K562 (cell line): ENCODE data around the gene F2. TPM values are rescaled to one million over a fixed set of nuclear protein-coding genes. Genes with fewer than 3 reads are reported as not detected.

Source experiments
- ATAC-seq: fragments of 200-7000 bp; cut with Tn5 transposase; 3 replicates; pipeline ENCODE4 v1.9.1; 2020; ENCODE audit warnings: moderate library complexity
- BruUV-seq: library from RNA; stranded (reverse); fragments of 400-500 nt; replicated peaks from 2 replicates; lab custom pipeline; 2021; lab: Mats Ljungman, UMichigan
- CTCF ChIA-PET: fragments of 300-600 bp; formaldehyde crosslinking; extraction: SDS; loops from one replicate; lab custom pipeline; 2021; ENCODE audit warnings: low intra/inter-chr PET ratio; lab: Yijun Ruan, JAX
- POLR2A ChIA-PET: fragments of 300-600, 350-650 bp; sonication (Branson Sonifier 250); formaldehyde crosslinking; extraction: SDS; loops from one replicate; lab custom pipeline; 2021; ENCODE audit warnings: antibody characterized with exemption, inconsistent platforms; lab: Yijun Ruan, JAX
- DNase-seq, 4 experiments: peaks; one replicate each; pipeline versions ENCODE4 v3.0.0 to v3.0.0-alpha.2; 2011 to 2018; ENCODE audit warnings: low spot score in 3 of 4, mixed read lengths in 3 of 4; ENCODE audit errors: extremely low read depth in 1 of 4
- FAIRE-seq: peaks from 2 replicates; lab custom pipeline; 2011; peaks lifted over from hg19 to GRCh38; lab: Jason Lieb, UNC
- H2AFZ ChIP-seq: 2 replicates; pipeline ENCODE4 v1.6.0; 2011; ENCODE audit warnings: low read depth, low read length, control low read depth, inconsistent platforms
- H3K27ac ChIP-seq: fragments of 200-600 bp; 3 replicates; pipeline ENCODE4 v1.8.0; 2011; ENCODE audit warnings: low read depth, mild to moderate bottlenecking, control low read depth, inconsistent platforms, low read length, moderate library complexity, mixed read lengths; ENCODE audit errors: extremely low read depth
- H3K27me3 ChIP-seq, 2 experiments: fragments of 300-600 bp in 1 of 2; 2 replicates in 1 of 2; 3 replicates in 1 of 2; pipeline versions ENCODE4 v1.6.0 to v1.8.0; 2011; ENCODE audit warnings: inconsistent platforms in 2 of 2, low read length in 2 of 2, mild to moderate bottlenecking in 1 of 2, mixed read lengths in 1 of 2, moderate library complexity in 1 of 2; ENCODE audit not compliant: control insufficient read depth in 2 of 2, insufficient read depth in 2 of 2
- H3K36me3 ChIP-seq: fragments of 300-600 bp; 3 replicates; pipeline ENCODE4 v1.8.0; 2011; ENCODE audit warnings: mild to moderate bottlenecking, low read length, inconsistent platforms; ENCODE audit not compliant: control insufficient read depth, insufficient read depth
- H3K4me1 ChIP-seq, 2 experiments: fragments of 200-600 bp in 1 of 2; replicated peaks in 1 of 2; 2 replicates in 1 of 2; 3 replicates in 1 of 2; pipeline versions ENCODE4 v1.5.1 to v1.8.0; 2011; ENCODE audit warnings: inconsistent platforms in 2 of 2, low read length in 2 of 2, mild to moderate bottlenecking in 1 of 2, mixed read lengths in 1 of 2, moderate library complexity in 1 of 2; ENCODE audit not compliant: control insufficient read depth in 2 of 2, insufficient read depth in 2 of 2
- H3K4me2 ChIP-seq: 2 replicates; pipeline ENCODE4 v1.6.1; 2011; ENCODE audit warnings: low read length, control low read depth, inconsistent platforms, mixed read lengths; ENCODE audit not compliant: insufficient read depth
- H3K4me3 ChIP-seq: fragments of 200-600 bp; sonication (generic), shearing (Covaris generic); 2 replicates; pipeline ENCODE4 v1.5.1; 2016; ENCODE audit warnings: control low read depth, inconsistent platforms
- H3K79me2 ChIP-seq: fragments of 200-600 bp; 3 replicates; pipeline ENCODE4 v1.8.0; 2011; ENCODE audit warnings: low read length, inconsistent platforms; ENCODE audit not compliant: control insufficient read depth, insufficient read depth
- H3K9ac ChIP-seq, 2 experiments: 2 replicates each; pipeline versions ENCODE4 v1.6.0 to v1.6.1; 2011; ENCODE audit warnings: low read depth in 2 of 2, low read length in 2 of 2, control low read depth in 1 of 2, inconsistent platforms in 1 of 2, mild to moderate bottlenecking in 1 of 2, mixed read lengths in 1 of 2; ENCODE audit not compliant: insufficient read depth in 1 of 2
- H3K9me1 ChIP-seq: one replicate; pipeline ENCODE4 v1.6.0; 2011; ENCODE audit warnings: inconsistent platforms, mild to moderate bottlenecking, low read length, moderate library complexity; ENCODE audit not compliant: control insufficient read depth, insufficient read depth
- H3K9me3 ChIP-seq: replicated peaks from 2 replicates; pipeline ENCODE4 v1.5.1; 2011; ENCODE audit warnings: low read depth, low read length, inconsistent platforms; ENCODE audit not compliant: control insufficient read depth, insufficient read depth
- H4K20me1 ChIP-seq: replicated peaks from 2 replicates; pipeline ENCODE4 v1.6.1; 2011; ENCODE audit warnings: low read length, inconsistent platforms, mixed read lengths; ENCODE audit not compliant: control insufficient read depth, insufficient read depth
- FOXP1 ChIP-seq: sonication (generic); formaldehyde crosslinking; IDR thresholded peaks from 2 replicates; pipeline ENCODE4 v1.8.0; 2022; ENCODE audit warnings: mild to moderate bottlenecking, missing genetic modification reagents
- POLR2G ChIP-seq: fragments of 200-400 bp; formaldehyde crosslinking; IDR thresholded peaks from 2 replicates; pipeline ENCODE4 v1.6.1; 2017; ENCODE audit warnings: low read depth, mild to moderate bottlenecking, antibody characterized with exemption, low read length, moderate library complexity
- RBM17 ChIP-seq: fragments of 200-400 bp; formaldehyde crosslinking; IDR thresholded peaks from 2 replicates; pipeline ENCODE4 v1.6.1; 2017; ENCODE audit warnings: low read depth, mild to moderate bottlenecking, low read length, borderline replicate concordance
- ZNF175 ChIP-seq: fragments of 200-800 bp; sonication (Bioruptor generic); IDR thresholded peaks from 2 replicates; pipeline ENCODE4 v1.6.1; 2016; ENCODE audit warnings: low read depth, mild to moderate bottlenecking, missing genetic modification characterization, missing compliant biosample characterization
- ZNF24 ChIP-seq: fragments of 450-650 bp; IDR thresholded peaks from 2 replicates; pipeline ENCODE4 v1.6.1; 2016
- WGBS: fragments of 100-300 bp; shearing (Covaris generic); methylation state at CpG from one replicate; pipeline ENCODE4 v1.1.6; 2016; ENCODE audit warnings: low coverage, mixed read lengths; ENCODE audit not compliant: insufficient coverage; ENCODE audit errors: missing lambda C conversion rate; 5-methylcytosine and 5-hydroxymethylcytosine counted together
- in situ Hi-C: fragments of 300-500 bp; cut with MboI; formaldehyde crosslinking; loops from 4 replicates; pipeline ENCODE4 v1.15.0; 2018; ENCODE audit warnings: inconsistent platforms, mixed read lengths
- intact Hi-C: fragments of 100-400 bp; cut with micrococcal nuclease; formaldehyde crosslinking; loops from 2 replicates; pipeline ENCODE4 v1.14.2; 2022
- polyA plus RNA-seq, 8 experiments: library from polyadenylated mRNA; depleted of rRNA in 4 of 8; stranded (reverse) in 5 of 8; unstranded in 3 of 8; fragments of >200 nt; fragmentation: Nextera tagmentation in 2 of 8; fragmentation: Illumina TruSeq in 1 of 8; extraction: Ambion mirVana in 2 of 8; extraction: Trizol in 1 of 8; gene quantifications; 2 replicates each; pipeline versions ENCODE4 v1.2.1 to v1.2.3, GENCODE V29; 2011 to 2014; ENCODE audit warnings: inconsistent platforms in 1 of 8, missing spikeins in 1 of 8
- total RNA-seq, 7 experiments: library from RNA; depleted of rRNA in 6 of 7; stranded (reverse); fragments of >200 nt in 6 of 7; fragmentation: Illumina TruSeq in 2 of 7; extraction: Trizol in 2 of 7; gene quantifications; 2 replicates each; pipeline versions ENCODE4 v1.2.1 to v1.2.3, GENCODE V29; 2011 to 2021; ENCODE audit warnings: low replicate concordance in 1 of 7
- TF ChIP-seq, protein P1 (sequence below): sonication (generic); formaldehyde crosslinking; IDR thresholded peaks from 2 replicates; pipeline ENCODE4 v1.8.0; 2022; ENCODE audit warnings: missing genetic modification reagents, mild to moderate bottlenecking, moderate library complexity, borderline replicate concordance

Gene F2
- total and polyA plus RNA-seq, 9 of the 15 experiments (the other 6 are each of a cell fraction or from before 2014, with no cell fraction given) = 0.16 TPM; not detected in 8

DNA sequence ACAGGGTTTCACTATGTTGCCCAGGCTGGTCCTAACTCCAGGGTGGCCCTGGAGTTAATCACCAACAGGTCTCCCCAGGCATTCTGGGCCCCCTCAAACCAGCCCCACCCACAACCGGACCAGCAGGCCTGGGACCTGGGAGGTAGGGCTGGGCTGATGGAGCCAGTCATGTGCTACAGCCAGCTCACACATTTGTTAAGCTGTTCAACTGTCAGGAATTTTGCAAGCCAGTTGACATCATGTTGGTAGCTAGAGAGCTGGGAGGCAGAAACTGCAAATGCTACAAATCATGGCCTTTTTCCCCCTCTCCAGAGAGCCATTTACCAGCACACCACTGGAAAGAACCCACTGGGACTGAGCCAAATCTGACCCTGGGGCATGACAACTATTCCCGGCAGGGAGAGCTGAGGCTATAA lies 25.4 kb upstream of the F2 start:
- no TSS peak for BruUV-seq
- ChIA-PET POLR2A (interaction anchor here (0.6 to 1.1 kb wide), 3 partner anchors 8 to 18 kb away, joined by 3 to 5 read pairs (median 4); no protein-coding TSS in a partner anchor), CTCF (no interaction called here)
- TF ChIP-seq RBM17 (no peak), ZNF175 (CRISPR knock-in tag) (no peak), ZNF24 (no peak), POLR2G (no peak), FOXP1 (CRISPR knock-in tag) (no peak)
- TF ChIP-seq, protein P1, sequence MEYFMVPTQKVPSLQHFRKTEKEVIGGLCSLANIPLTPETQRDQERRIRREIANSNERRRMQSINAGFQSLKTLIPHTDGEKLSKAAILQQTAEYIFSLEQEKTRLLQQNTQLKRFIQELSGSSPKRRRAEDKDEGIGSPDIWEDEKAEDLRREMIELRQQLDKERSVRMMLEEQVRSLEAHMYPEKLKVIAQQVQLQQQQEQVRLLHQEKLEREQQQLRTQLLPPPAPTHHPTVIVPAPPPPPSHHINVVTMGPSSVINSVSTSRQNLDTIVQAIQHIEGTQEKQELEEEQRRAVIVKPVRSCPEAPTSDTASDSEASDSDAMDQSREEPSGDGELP (CRISPR knock-in tag) = no peak
- no peak for FAIRE-seq
- H3K9me1 ChIP-seq = no peaks in the 10 kb centered on the region
- no peak overlapping the region for H3K4me3 ChIP-seq
- H3K4me1 ChIP-seq = peaks cover 17 to 25% of the 10 kb centered on the region in 2 experiments; a peak in 4 of 5 replicates
- DNase-seq = no peak
- H4K20me1 ChIP-seq = no peaks in the 10 kb centered on the region
- H3K27me3 ChIP-seq = no peaks in the 10 kb centered on the region
- 62% methylated on average over 2 of the region's 2 CpGs for WGBS
- peaks cover 7% of the 10 kb centered on the region; the same call in 1 of the 3 replicates for H3K79me2 ChIP-seq
- peaks cover 26% of the 10 kb centered on the region; the same call in 2 of the 3 replicates for H3K36me3 ChIP-seq
- ATAC-seq = no peak
- peak overlapping the region in 1 of 2 experiments; percentile 74; a peak in 1 of 4 replicates for H3K9ac ChIP-seq
- no peak overlapping the region for H2AFZ ChIP-seq
- no peak overlapping the region for H3K4me2 ChIP-seq
- no peaks in the 10 kb centered on the region for H3K9me3 ChIP-seq
- H3K27ac ChIP-seq = no peak overlapping the region
- intact Hi-C loops = no loop called here
- in situ Hi-C loops = no loop called here
